Muscle of back (tissue), 13 donors: Measurements from ENCODE around the gene CRAT. TPM values are rescaled to one million over a fixed set of nuclear protein-coding genes. Genes with fewer than 3 reads are reported as not detected.

Source experiments
- DNase-seq, 3 donors: peaks; one replicate each; pipeline versions ENCODE4 v3.0.0 to v3.0.0-alpha.2; 2013
- long read RNA-seq, 9 donors: transcript quantifications; one replicate each; lab custom pipeline, GENCODE V29; 2026
- polyA plus RNA-seq, 10 donors: library from polyadenylated mRNA; unstranded; fragments of 120-200 nt; gene quantifications; one replicate each; pipeline ENCODE4 v1.2.1, GENCODE V29; 2013; ENCODE audit not compliant: insufficient read length in 10 of 10

CRAT gene
- 10 to 100 TPM; 31.0 to 45.4 (median 40.4) TPM for polyA plus RNA-seq
- long read RNA-seq, donor 1, partial matches to known transcripts, result 0 of 4 reads
- long read RNA-seq, donor 1, other reads (novel, unspliced or antisense), result 0 of 4 reads
- long read RNA-seq, donor 2, transcript CRAT-201 (14 exons, 2,763 nt), result major isoform, 10 of 14 reads
- long read RNA-seq, donor 2, partial matches to known transcripts, result 0 of 14 reads
- long read RNA-seq, donor 2, other reads (novel, unspliced or antisense), result 0 of 14 reads
- long read RNA-seq, donor 3, result 0 reads
- long read RNA-seq, donor 4, transcript CRAT-201 (14 exons, 2,763 nt), result major isoform, 5 of 7 reads
- long read RNA-seq, donor 4, partial matches to known transcripts, result 0 of 7 reads
- long read RNA-seq, donor 4, other reads (novel, unspliced or antisense), result 0 of 7 reads
- long read RNA-seq, donor 5, partial matches to known transcripts, result 8 of 10 reads
- long read RNA-seq, donor 5, other reads (novel, unspliced or antisense), result 0 of 10 reads
- long read RNA-seq, donor 6, partial matches to known transcripts, result 0 of 8 reads
- long read RNA-seq, donor 6, other reads (novel, unspliced or antisense), result 0 of 8 reads
- long read RNA-seq, donor 7, partial matches to known transcripts, result 0 of 5 reads
- long read RNA-seq, donor 7, other reads (novel, unspliced or antisense), result 0 of 5 reads
- long read RNA-seq, donor 8, partial matches to known transcripts, result 0 of 1 reads
- long read RNA-seq, donor 8, other reads (novel, unspliced or antisense), result 0 of 1 reads
- long read RNA-seq, donor 9, partial matches to known transcripts, result 0 of 1 reads
- long read RNA-seq, donor 9, other reads (novel, unspliced or antisense), result 0 of 1 reads

GRCh38 chr9:129110740-129111527, at the start of gene CRAT, which contains the start of gene PTPA:
CRAT (minus strand) TSS chr9:129110793; CDS start chr9:129110509, 284 bp downstream.
PTPA (plus strand) TSS chr9:129111415; CDS start chr9:129111601, 186 bp downstream.
- peak; percentile 93 to 97 (median 95) for DNase-seq

- DNase-seq, result no peak
Observed at GRCh38 chr9:129156163-129156562, 45.6 kb upstream of the CRAT start.

GRCh38 chr9:129154866-129155477, 44.4 kb upstream of the CRAT start:
- no peak for DNase-seq

GRCh38 chr9:129151469-129151868, 40.9 kb upstream of the CRAT start:
- DNase-seq, result no peak

- DNase-seq, result no peak
Observed at GRCh38 chr9:129150672-129151211, 40.1 kb upstream of the CRAT start.

- no peak for DNase-seq
Observed at GRCh38 chr9:129150122-129150521, 39.5 kb upstream of the CRAT start.

GRCh38 chr9:129149442-129149841, 38.8 kb upstream of the CRAT start:
- no peak for DNase-seq

GRCh38 chr9:129148463-129149204, 38.0 kb upstream of the CRAT start:
- no peak for DNase-seq

- DNase-seq, result peak; percentile 70 to 86 (median 71)
Observed at GRCh38 chr9:129146441-129146941, 35.9 kb upstream of the CRAT start.

- peak; percentile 90 to 94 (median 90) for DNase-seq
Observed at GRCh38 chr9:129145841-129146292, 35.3 kb upstream of the CRAT start.

GRCh38 chr9:129145316-129145715, 34.7 kb upstream of the CRAT start:
- no peak for DNase-seq

- peak; percentile 87 to 93 (median 90) for DNase-seq
Observed at GRCh38 chr9:129143031-129143927, 32.7 kb upstream of the CRAT start.

GRCh38 chr9:129142138-129142935, 31.7 kb upstream of the CRAT start:
- peak in 1 of 3 donors; percentile 55 for DNase-seq

GRCh38 chr9:129141066-129142041, 30.8 kb upstream of the CRAT start:
- peak; percentile 86 to 93 (median 90) for DNase-seq

GRCh38 chr9:129140397-129141065, 29.9 kb upstream of the CRAT start:
- DNase-seq, result peak in 1 of 3 donors; percentile 62

- peak; percentile 100 for DNase-seq
Observed at GRCh38 chr9:129139993-129140396, 29.4 kb upstream of the CRAT start.
